Measurements from ENCODE around the gene JMJD6.

GRCh38 chr17:76753061-76753961, 26.9 kb upstream of the JMJD6 start:
- TF ChIP-seq CTCF (conservative IDR thresholded peaks at IDR 0.05; ENCODE audit: low read length) (no peak), EZH2phosphoT487 (IDR thresholded peaks at IDR 0.05; ENCODE audit: borderline replicate concordance) (no peak)

Measured in Loucy (cell line).